COLO829 (cell line): ENCODE results near the gene D2HGDH.
"Not testable (repeated sequence)": the region's sequence is repeated elsewhere in the genome, so short reads cannot be mapped to it uniquely, and the experiment has no call there.

Source experiments
- DNase-seq: peaks from one replicate; pipeline ENCODE4 v3.0.0; 2012; ENCODE audit warnings: low spot score

The D2HGDH gene

GRCh38 chr2:241808721-241809382 lies 74.4 kb downstream of the D2HGDH start, which contains the start of gene NEU4:
Gene NEU4, plus strand, starts transcription at chr2:241809193. Its CDS starts 5,292 bp downstream, at chr2:241814485.
- DNase-seq, result no peak

- no peak for DNase-seq
Observed at GRCh38 chr2:241809383-241810306, 75.2 kb downstream of the D2HGDH start.

GRCh38 chr2:241810307-241811200 lies 76.1 kb downstream of the D2HGDH start:
- no peak for DNase-seq

GRCh38 chr2:241811201-241811951 lies 76.9 kb downstream of the D2HGDH start:
- no peak for DNase-seq

GRCh38 chr2:241811952-241812729 lies 77.7 kb downstream of the D2HGDH start:
- no peak for DNase-seq

GRCh38 chr2:241812730-241813643 lies 78.6 kb downstream of the D2HGDH start:
- DNase-seq, result no peak

GRCh38 chr2:241813644-241814392 lies 79.4 kb downstream of the D2HGDH start:
- DNase-seq, result no peak

- no peak for DNase-seq
Observed at GRCh38 chr2:241814393-241814642, 79.9 kb downstream of the D2HGDH start.

GRCh38 chr2:241814643-241815476 lies 80.4 kb downstream of the D2HGDH start:
- DNase-seq, result no peak

GRCh38 chr2:241815477-241816430 lies 81.3 kb downstream of the D2HGDH start:
- DNase-seq, result no peak

GRCh38 chr2:241816431-241817121 lies 82.1 kb downstream of the D2HGDH start:
- DNase-seq, result no peak

- no peak for DNase-seq
Observed at GRCh38 chr2:241817126-241817820, 82.8 kb downstream of the D2HGDH start.

GRCh38 chr2:241817821-241818215 lies 83.4 kb downstream of the D2HGDH start:
- not testable (repeated sequence) for DNase-seq
